ENCODE results near the gene UCK1.

Gene UCK1

GRCh38 chr9:131546336-131547084, 15.4 kb upstream of the UCK1 start:
- DNase-seq (ENCODE audit: low read depth), result no peak
- peak overlapping the region; percentile 36 for H3K4me3 ChIP-seq (ENCODE audit: low read length)

DNA sequence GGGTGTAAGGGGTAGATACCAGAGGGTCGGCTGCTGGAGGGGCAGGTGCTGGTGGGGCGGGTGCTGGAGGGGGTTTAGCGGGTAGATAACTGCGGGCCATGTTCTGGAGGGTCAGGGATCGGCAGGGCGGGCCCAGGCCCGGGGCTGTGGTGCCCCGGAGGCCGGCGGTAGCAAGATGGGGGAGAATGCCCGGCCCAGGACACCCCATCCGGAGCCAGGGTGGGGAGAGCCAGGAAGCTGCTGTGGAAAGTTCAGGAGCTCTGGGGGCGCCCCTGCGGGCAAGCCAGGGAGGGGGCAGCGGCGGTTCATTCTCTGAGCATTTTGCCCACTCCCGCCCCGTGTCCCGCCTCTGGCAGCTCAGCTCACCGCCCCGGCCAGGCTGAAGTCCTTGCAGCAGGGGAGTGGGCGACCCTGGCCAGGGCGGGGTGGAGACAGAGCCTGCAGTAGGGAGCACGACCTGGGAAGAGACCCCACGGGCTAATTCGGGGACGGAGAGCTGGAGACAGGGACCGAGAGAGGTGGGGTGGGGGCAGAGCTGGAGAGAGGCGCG, 14.8 kb upstream of the UCK1 start:
- no peak overlapping the region for H3K4me3 ChIP-seq (ENCODE audit: low read length)
- TF ChIP-seq, protein P1, sequence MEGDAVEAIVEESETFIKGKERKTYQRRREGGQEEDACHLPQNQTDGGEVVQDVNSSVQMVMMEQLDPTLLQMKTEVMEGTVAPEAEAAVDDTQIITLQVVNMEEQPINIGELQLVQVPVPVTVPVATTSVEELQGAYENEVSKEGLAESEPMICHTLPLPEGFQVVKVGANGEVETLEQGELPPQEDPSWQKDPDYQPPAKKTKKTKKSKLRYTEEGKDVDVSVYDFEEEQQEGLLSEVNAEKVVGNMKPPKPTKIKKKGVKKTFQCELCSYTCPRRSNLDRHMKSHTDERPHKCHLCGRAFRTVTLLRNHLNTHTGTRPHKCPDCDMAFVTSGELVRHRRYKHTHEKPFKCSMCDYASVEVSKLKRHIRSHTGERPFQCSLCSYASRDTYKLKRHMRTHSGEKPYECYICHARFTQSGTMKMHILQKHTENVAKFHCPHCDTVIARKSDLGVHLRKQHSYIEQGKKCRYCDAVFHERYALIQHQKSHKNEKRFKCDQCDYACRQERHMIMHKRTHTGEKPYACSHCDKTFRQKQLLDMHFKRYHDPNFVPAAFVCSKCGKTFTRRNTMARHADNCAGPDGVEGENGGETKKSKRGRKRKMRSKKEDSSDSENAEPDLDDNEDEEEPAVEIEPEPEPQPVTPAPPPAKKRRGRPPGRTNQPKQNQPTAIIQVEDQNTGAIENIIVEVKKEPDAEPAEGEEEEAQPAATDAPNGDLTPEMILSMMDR (conservative IDR thresholded peaks at IDR 0.05; ENCODE audit: low read length), result no peak
- no peak for DNase-seq (ENCODE audit: low read depth)

More at GRCh38 chr9:131546336-131547084, 15.4 kb upstream of the UCK1 start:
- TF ChIP-seq, protein P1 (conservative IDR thresholded peaks at IDR 0.05; ENCODE audit: low read length), result 0 out of 2 replicates have a peak, but pooled peaks have one; percentile 9

GRCh38 chr9:131545003-131545785, 14.1 kb upstream of the UCK1 start, which contains the start of gene PRRT1B:
TSS of gene PRRT1B (plus strand) at chr9:131545523. CDS start at chr9:131545616, 93 bp downstream.
- TF ChIP-seq, protein P1 (conservative IDR thresholded peaks at IDR 0.05; ENCODE audit: low read length), result no peak
- no peak within 1 kb of the TSS for H3K4me3 ChIP-seq (ENCODE audit: low read length)
- no peak for DNase-seq (ENCODE audit: low read depth)

- DNase-seq (ENCODE audit: low read depth), result no peak
- TF ChIP-seq, protein P1 (conservative IDR thresholded peaks at IDR 0.05; ENCODE audit: low read length), result no peak
- H3K4me3 ChIP-seq (ENCODE audit: low read length), result no peak overlapping the region
Observed at GRCh38 chr9:131543141-131543540, 12.1 kb upstream of the UCK1 start.

GRCh38 chr9:131539223-131539923, 8.3 kb upstream of the UCK1 start:
- no peak overlapping the region for H3K4me3 ChIP-seq (ENCODE audit: low read length)
- no peak for DNase-seq (ENCODE audit: low read depth)
- TF ChIP-seq, protein P1 (conservative IDR thresholded peaks at IDR 0.05; ENCODE audit: low read length), result no peak

DNA sequence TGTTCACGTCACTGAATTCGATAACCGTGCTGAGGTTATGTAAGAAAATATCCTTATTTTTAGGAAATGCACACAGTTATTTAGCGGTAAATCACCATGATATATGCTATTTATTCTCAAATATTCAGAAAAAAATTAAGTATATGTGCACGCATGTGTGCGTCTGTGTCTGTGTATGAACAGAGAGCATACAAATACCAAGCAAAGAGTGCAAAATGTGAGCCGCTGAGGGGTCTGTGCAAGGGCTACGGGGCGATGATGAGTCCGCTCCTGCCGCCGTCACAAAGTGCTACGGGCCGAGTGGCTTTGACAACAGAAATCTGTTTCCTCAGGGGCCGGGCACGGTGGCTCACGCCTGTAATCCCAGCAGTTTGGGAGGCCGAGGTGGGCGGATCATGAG, 6.9 kb upstream of the UCK1 start:
- TF ChIP-seq, protein P1 (conservative IDR thresholded peaks at IDR 0.05; ENCODE audit: low read length), result no peak
- DNase-seq (ENCODE audit: low read depth), result no peak
- no peak overlapping the region for H3K4me3 ChIP-seq (ENCODE audit: low read length)
